CD4-positive, alpha-beta T cell treated with Interleukin-4 for 4 hours (primary cell): ENCODE measurements around the gene PRF1.
A peak's percentile ranks its signal among the peaks of the same experiment; 100 is the strongest.
"Not testable (repeated sequence)": the region's sequence is repeated elsewhere in the genome, so short reads cannot be mapped to it uniquely, and the experiment has no call there.

Experiments used
- DNase-seq: peaks from one replicate; pipeline ENCODE4 v3.0.0-alpha.2; 2020

The PRF1 gene

GRCh38 chr10:70616761-70617160 lies 14.2 kb upstream of the PRF1 start:
- peak; percentile 49 for DNase-seq

GRCh38 chr10:70615784-70616522 lies 13.4 kb upstream of the PRF1 start:
- DNase-seq: no peak

DNA sequence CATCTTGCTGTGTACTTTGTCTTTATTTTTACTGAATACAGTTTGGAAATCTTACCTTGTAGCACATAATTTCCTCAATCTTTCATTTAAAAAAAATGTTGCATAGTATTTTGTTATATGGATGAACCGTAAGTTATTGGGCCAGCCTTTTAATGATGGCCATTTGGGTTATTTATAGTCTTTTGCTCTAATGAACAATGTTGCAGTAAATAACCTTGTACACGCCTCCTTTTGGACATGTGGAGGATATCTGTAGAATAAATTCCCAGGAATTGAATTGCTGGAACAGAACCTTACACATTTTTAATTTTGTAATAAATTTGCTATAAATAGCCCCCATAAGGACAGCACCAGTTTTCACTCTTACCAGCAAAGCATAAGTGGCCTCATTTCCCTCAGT lies 12.7 kb upstream of the PRF1 start:
- DNase-seq: no peak

GRCh38 chr10:70614364-70614763 lies 11.8 kb upstream of the PRF1 start:
- DNase-seq: not testable (repeated sequence)

DNA sequence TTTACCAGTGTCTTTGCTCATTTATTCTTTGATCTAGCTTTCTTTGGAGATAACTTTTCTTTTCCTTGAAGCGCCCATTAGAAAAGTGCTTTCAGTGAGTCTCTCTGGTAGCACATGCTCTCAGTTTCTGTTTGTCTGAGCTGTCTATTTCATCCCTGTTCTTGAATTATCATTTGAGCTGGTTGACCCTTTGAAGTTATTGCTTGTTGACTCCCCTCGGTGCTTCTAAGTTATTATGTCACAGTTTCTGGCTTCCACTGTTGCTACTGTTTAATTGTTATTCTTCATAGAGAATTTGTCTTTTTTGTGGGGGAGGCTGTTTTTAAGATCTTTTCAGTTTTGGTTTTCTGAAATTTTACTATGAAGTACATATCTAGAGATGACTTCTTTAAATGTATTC lies 11.4 kb upstream of the PRF1 start:
- no peak for DNase-seq

DNA sequence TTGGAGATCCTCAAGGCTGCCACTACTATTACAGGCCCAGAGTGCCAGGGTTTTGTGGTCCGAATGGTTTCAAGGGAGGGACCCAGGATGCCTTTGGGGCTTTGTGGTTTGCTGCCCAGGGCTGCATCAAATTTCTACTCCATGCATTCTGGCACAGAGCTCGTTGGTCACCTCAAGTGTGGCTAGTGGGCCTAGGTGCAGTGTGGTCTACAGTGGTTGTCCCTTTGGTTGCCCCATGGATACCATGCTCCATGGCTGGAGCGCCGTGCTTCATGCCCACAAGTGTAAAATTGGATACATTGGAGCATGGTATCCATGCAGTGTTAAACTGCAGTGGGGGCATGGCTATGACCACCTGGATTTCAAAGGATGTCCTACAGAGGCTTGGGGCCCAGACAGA lies 5.4 kb upstream of the PRF1 start:
- DNase-seq: no peak

DNA sequence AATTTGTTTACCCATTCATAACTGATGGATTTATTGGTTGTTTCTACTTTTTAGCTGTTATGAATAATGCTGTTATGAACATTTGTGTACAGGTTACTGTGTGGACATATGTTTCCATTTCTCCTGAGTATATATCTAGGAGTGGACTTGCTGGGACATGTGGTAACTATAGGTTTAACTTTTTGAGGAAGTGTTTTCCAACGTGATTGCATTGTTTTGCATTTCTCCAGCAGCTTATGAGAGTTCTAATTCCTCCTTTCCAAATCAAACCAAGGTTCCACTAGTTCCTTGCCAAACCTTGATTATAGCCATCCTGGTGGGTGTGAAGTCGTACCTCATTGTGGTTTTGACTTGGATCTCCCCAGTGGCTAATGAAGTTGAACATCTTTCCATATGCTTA lies 2.6 kb upstream of the PRF1 start:
- DNase-seq: no peak

GRCh38 chr10:70604106-70604505 lies 1.6 kb upstream of the PRF1 start:
- no peak for DNase-seq

DNA sequence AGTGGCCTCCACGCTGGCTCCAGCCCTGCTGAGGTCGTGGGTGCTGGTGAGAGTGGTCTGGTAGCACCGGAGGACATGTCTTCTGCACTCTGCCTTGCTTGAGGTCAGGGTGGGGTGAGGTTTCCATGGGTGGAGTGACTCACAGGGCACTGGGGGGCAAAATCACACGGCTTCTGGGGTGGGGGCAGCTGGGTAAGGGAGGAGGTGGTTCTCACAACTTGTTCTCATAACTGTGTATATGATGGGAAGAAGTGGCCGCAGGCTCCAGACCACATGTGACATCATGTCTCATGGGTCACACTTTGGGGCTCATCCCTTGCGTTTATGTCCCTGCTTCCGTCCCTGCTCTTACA lies 884 bp upstream of the PRF1 start:
- peak; percentile 65 for DNase-seq

- no peak for DNase-seq
Measured at GRCh38 chr10:70601746-70602145, 795 bp downstream of the PRF1 start.

DNA sequence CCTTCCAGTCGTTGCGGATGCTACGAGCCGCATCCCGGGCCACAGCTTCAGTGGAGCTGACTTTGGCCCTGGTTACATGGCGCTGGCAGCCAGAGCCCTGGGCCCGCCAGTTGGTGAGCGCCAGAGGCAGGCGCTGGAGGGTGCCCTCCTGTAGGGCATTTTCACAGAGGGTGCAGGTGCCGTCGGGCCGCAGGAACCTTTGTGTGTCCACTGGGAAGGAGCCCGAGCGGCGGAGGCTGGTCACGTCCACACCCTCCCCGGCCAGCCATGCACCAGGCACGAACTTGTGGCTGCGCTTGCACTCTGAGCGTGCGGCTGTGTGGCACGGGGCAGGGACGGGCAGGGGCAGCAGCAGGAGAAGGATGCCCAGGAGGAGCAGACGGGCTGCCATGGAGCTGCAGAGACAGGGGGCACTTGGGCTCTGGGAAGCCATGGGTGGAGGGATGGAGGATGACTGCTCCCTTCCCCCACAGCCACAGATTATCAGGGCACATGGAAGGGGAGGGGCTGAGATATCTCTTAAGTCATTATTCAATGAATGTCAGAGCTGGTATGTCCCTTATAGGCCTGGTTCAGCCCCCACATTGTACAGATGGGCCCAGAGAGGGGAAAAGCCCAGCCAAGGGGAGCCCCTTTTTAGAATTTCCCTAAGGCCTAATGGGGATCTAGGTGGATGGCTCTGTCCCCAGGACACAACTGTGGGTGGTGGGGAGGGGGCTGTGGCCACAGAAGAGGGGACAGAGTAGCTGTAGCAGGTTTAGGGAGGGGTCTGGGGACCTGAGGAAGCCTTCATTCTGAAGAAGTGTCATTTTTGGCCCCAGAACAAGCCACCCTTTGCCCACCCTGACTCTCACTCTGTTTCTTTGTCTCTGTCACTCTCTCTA lies 1.8 kb downstream of the PRF1 start:
- DNase-seq: no peak

DNA sequence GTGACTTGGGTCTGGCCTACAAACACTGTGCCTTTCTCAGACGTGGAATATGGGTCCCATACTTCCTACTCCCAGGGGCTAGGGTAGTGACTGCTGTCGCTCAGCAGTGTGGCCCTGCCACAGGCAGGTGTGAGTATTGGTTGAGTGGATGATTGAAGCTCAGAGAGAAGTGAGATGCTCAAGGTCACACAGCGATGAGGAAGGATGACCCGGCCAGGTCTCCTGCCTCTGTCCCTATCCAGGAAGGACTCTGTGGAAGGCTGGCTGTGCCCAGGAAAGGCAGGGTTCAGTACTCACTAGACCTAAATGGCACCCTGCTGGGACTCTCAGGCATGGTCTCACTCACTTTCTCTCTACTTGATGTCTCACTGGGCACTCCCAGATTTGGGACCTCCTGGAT lies 2.8 kb downstream of the PRF1 start:
- no peak for DNase-seq

DNA sequence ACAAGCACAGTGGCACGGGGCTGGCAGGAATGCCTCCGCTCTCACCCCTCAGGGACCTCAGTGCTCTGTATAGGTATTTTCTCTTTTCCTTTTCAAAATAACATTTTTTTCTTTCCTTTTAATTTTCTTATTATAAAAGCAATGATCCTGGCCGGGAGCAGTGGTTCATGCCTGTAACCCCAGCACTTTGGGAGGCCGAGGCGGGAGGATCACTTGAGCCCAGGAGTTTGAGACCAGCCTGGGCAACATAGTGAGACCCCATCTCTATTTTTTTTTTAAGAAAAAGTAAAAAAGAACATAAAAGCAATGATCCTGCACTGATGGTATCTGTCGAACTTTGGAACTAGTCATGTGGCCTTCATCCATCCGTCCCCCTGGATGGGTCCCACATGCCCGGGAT lies 3.2 kb downstream of the PRF1 start:
- no peak for DNase-seq

DNA sequence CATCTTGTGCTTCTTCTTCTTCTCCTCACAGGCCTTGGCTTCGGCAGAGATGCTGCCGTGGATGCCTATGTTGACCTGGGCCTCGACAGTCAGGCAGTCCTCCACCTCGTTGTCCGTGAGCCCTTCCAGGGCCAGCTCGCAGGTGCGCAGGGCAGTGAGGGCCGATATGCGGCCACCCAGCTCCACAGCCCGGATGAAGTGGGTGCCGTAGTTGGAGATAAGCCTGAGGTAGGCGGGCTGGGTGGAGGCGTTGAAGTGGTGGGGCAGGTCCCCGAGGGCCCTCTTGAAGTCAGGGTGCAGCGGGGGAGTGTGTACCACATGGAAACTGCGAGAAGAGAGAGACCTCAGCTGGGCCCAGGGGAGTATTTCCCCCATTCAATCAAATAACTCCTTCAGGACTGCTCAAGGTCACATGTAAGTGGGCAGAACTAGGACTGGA lies 3.7 kb downstream of the PRF1 start:
- DNase-seq: no peak

DNA sequence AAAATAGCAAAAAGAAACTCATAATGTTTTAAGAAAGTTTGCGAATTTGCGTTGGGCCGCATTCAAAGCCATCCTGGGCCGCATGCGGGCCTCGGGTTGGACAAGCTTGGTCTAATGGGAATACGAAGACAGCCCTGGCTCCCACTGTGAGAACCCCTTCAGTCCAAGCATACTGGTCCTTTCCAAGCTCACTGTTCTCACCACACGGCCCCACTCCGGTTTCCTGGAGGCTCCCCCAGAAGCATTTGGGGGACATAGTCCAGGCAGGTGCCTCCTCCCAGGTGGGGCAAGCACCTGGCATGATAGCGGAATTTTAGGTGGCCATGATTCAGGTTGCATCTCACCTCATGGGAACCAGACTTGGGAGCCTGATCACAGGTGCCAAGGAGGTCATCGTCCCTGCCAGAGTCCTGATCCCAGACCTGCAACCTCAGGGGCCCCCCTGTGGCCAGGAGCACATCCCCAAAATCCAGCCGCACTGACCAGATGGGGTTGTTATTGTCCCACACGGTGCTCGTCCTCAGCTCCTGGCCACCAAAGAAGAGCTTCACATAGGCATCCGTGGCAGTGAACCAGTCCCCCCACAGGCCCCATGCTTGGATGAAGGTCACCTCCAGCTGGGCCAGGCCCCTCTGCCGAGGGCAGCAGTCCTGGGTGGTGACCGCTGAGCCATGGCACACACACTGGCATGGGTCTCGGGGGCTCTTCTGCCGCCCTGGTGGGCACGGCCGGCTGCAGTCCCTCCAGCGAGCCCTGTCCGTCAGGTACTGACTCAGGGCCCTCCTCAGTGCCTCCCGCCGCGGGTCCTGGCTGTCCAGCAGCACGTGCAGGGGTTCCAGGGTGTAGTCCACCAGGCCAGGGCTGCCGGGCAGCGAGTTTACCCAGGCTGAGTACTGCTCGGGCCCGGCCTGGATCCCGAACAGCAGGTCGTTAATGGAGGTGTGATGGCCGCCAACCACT lies 4.4 kb downstream of the PRF1 start:
- no peak for DNase-seq

GRCh38 chr10:70596860-70597809 lies 5.4 kb downstream of the PRF1 start:
- no peak for DNase-seq

- no peak for DNase-seq
Measured at GRCh38 chr10:70596110-70596798, 6.3 kb downstream of the PRF1 start.

DNA sequence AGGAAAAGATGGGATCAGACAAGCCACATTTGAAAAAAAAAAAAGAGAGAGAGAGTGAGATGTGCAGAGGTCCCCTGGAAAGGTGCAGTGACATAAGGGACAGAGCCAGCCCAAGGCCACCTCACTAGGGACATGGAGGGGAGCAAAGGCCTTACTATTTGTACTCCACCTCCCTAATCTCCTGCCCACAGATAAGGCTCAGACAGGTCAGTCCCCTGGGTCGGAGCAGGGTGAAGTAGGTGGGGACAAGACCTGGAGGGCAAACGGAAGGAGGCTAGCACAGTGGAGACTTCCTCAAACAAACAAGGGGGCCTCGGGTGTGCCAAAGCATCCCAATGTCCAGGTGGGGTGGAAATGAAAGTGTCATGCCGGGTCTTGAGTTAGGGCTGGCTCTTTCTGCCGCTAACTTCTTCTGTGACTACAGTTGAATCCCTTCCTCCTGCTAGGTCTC lies 7.0 kb downstream of the PRF1 start:
- no peak for DNase-seq

GRCh38 chr10:70594161-70594560 lies 8.4 kb downstream of the PRF1 start:
- no peak for DNase-seq

DNA sequence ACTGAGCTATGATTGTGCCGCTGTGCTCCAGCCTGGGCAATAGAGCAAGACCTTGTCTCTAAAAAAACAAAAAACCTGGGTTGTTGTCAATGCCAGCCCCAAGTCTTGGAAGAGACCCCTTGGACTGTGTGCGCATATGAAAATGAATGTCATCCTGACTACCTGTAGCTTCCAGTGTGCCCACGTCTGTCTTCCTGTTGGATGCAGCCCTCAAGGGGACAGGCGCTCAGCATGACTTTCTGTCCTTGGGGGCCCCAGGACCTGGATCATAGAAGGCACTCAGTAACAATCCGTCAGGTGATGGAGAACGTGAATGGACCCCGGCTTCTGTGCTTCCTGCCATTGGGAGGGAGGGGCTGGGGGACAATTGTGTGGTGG lies 9.0 kb downstream of the PRF1 start:
- no peak for DNase-seq
